ENCODE data around the gene CARF.

CARF gene

GRCh38 chr2:203025592-203025991 is 113.5 kb downstream of the CARF start:
- DNase-seq: no peak

- DNase-seq: no peak
Observed at GRCh38 chr2:203030545-203030944, 118.5 kb downstream of the CARF start.

GRCh38 chr2:203030991-203031390 is 118.9 kb downstream of the CARF start:
- DNase-seq: no peak

GRCh38 chr2:203033395-203033794 is 121.3 kb downstream of the CARF start:
- DNase-seq: no peak

- no peak for DNase-seq
Observed at GRCh38 chr2:203035879-203036470, 123.9 kb downstream of the CARF start.
